ENCODE measurements around the gene ZFYVE19.

- no peak for TF ChIP-seq CTCF (IDR thresholded peaks at IDR 0.05)
- TF ChIP-seq POLR2A (IDR thresholded peaks at IDR 0.05): no peak
These were observed 14.3 kb downstream of the ZFYVE19 start for GRCh38 chr15:40821195-40821594.
